Neutrophil (primary cell): ENCODE results near the gene UMOD.

ENCODE experiments used
- H3K27ac ChIP-seq: fragments of 200-600 bp; sonication (generic); 2 replicates; pipeline ENCODE4 v1.5.1; 2016; ENCODE audit warnings: mild to moderate bottlenecking, moderate library complexity
- H3K27me3 ChIP-seq: fragments of 200-600 bp; sonication (generic); 2 replicates; pipeline ENCODE4 v1.6.0; 2016; ENCODE audit warnings: mild to moderate bottlenecking
- H3K36me3 ChIP-seq: fragments of 200-600 bp; sonication (generic); 2 replicates; pipeline ENCODE4 v1.5.1; 2017
- H3K4me1 ChIP-seq, 2 experiments: fragments of 200-600 bp in 1 of 2; sonication (generic) in 1 of 2; 1 replicate in 1 of 2; 2 replicates in 1 of 2; pipeline versions ENCODE4 v1.5.1 to v1.6.1; 2013 to 2016; ENCODE audit warnings: low read depth in 1 of 2, low read length in 1 of 2, mild to moderate bottlenecking in 1 of 2, moderate library complexity in 1 of 2; ENCODE audit not compliant: control insufficient read depth in 1 of 2, insufficient read depth in 1 of 2
- H3K4me3 ChIP-seq, 2 experiments: fragments of 200-600 bp in 1 of 2; sonication (generic) in 1 of 2; 1 replicate in 1 of 2; 2 replicates in 1 of 2; pipeline ENCODE4 v1.5.1; 2013 to 2016; ENCODE audit warnings: low read depth in 1 of 2, low read length in 1 of 2, mild to moderate bottlenecking in 1 of 2, moderate library complexity in 1 of 2
- H3K9me3 ChIP-seq: fragments of 200-600 bp; sonication (generic); 2 replicates; pipeline ENCODE4 v1.5.1; 2016
- TF ChIP-seq, protein P1 (sequence below): fragments of 200-600 bp; sonication (generic); IDR thresholded peaks from 2 replicates; pipeline ENCODE4 v1.5.1; 2016; ENCODE audit warnings: antibody characterized with exemption

Gene UMOD

GRCh38 chr16:20320592-20320991, 31.9 kb downstream of the UMOD start:
- Histone ChIP-seq H3K9me3 (no peaks in the 10 kb centered on the region), H3K4me1 (no peaks in the 10 kb centered on the region), H3K27ac (no peak overlapping the region), H3K27me3 (no peaks in the 10 kb centered on the region), H3K4me3 (no peak overlapping the region), H3K36me3 (no peaks in the 10 kb centered on the region)
- TF ChIP-seq, protein P1, sequence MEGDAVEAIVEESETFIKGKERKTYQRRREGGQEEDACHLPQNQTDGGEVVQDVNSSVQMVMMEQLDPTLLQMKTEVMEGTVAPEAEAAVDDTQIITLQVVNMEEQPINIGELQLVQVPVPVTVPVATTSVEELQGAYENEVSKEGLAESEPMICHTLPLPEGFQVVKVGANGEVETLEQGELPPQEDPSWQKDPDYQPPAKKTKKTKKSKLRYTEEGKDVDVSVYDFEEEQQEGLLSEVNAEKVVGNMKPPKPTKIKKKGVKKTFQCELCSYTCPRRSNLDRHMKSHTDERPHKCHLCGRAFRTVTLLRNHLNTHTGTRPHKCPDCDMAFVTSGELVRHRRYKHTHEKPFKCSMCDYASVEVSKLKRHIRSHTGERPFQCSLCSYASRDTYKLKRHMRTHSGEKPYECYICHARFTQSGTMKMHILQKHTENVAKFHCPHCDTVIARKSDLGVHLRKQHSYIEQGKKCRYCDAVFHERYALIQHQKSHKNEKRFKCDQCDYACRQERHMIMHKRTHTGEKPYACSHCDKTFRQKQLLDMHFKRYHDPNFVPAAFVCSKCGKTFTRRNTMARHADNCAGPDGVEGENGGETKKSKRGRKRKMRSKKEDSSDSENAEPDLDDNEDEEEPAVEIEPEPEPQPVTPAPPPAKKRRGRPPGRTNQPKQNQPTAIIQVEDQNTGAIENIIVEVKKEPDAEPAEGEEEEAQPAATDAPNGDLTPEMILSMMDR, result no peak

- TF ChIP-seq, protein P1, result no peak
- Histone ChIP-seq H3K4me3 (no peak overlapping the region), H3K4me1 (no peaks in the 10 kb centered on the region), H3K36me3 (no peaks in the 10 kb centered on the region), H3K9me3 (no peaks in the 10 kb centered on the region), H3K27me3 (no peaks in the 10 kb centered on the region), H3K27ac (no peak overlapping the region)
These were observed 32.3 kb downstream of the UMOD start for GRCh38 chr16:20320178-20320577.

DNA sequence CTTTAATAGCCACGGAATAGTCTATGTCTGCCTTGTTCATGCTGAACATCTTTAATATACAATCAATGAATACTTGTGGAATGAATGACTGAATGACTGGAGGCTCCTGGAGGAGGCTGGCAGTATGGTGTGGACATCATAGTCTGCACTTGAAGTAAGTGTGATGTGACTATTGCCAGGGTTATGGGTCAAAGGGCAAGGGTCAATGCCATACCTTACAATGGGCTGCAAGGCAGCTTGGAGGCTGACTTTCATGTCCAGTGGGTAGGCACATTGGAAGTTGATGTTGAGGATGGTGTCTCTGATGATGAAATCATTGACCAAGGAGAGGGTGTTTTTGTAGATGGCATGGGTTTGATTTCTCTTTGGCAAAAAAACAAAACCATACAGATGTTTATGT, 33.1 kb downstream of the UMOD start:
- no peaks in the 10 kb centered on the region for H3K9me3 ChIP-seq
- H3K27ac ChIP-seq, result no peak overlapping the region
- no peaks in the 10 kb centered on the region for H3K27me3 ChIP-seq
- H3K4me3 ChIP-seq, result no peak overlapping the region
- TF ChIP-seq, protein P1, result no peak
- H3K4me1 ChIP-seq, result no peaks in the 10 kb centered on the region
- no peaks in the 10 kb centered on the region for H3K36me3 ChIP-seq

GRCh38 chr16:20318437-20318836, 34.1 kb downstream of the UMOD start:
- H3K27ac ChIP-seq, result no peak overlapping the region
- no peak overlapping the region for H3K4me3 ChIP-seq
- H3K9me3 ChIP-seq, result no peaks in the 10 kb centered on the region
- H3K36me3 ChIP-seq, result no peaks in the 10 kb centered on the region
- H3K4me1 ChIP-seq, result no peaks in the 10 kb centered on the region
- no peaks in the 10 kb centered on the region for H3K27me3 ChIP-seq
- TF ChIP-seq, protein P1, result no peak

DNA sequence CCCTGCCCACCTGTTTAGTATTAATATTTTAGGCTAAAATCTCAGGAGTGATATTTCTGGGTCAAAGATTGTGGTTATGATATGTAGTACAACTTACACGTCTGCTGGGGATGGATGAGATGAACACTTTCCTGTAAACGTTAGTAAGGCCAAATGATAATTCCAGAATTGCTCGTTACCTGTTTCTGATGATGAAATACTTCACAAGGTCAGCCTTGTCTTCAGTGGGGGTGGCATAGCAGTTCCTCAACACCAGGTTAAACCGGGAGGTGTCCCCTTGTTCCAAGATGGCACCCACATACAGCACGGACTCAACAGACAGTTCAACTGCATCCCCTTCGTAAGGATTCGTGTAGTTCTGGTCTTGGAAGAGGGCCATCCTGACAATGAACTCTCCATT, 34.5 kb downstream of the UMOD start:
- Histone ChIP-seq H3K4me1 (no peaks in the 10 kb centered on the region), H3K27me3 (no peaks in the 10 kb centered on the region), H3K27ac (no peak overlapping the region), H3K9me3 (no peaks in the 10 kb centered on the region), H3K4me3 (no peak overlapping the region), H3K36me3 (no peaks in the 10 kb centered on the region)
- TF ChIP-seq, protein P1, result no peak

DNA sequence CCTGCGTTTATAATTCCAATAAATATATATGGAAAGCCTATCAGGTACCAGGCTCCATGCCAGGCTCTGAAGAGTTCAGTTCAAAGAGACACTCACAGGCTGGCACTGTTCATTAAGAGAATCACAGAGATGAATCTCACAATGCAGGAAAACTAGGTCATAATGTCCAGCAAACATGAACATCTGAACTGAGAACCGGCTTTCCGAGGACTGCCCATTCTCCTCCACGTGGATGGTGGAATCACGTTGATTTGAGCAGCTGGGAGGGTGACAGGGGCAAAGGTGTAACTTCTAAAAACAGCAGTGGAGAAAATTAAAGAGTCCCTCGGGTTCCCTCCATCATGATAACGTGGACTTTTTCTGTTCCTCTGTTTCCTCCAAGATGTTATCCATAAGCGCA, 35.4 kb downstream of the UMOD start:
- Histone ChIP-seq H3K27ac (no peak overlapping the region), H3K36me3 (no peaks in the 10 kb centered on the region)

More for the DNA sequence above, 35.4 kb downstream of the UMOD start:
- no peaks in the 10 kb centered on the region for H3K27me3 ChIP-seq
- H3K9me3 ChIP-seq, result no peaks in the 10 kb centered on the region
- TF ChIP-seq, protein P1, result no peak
- H3K4me3 ChIP-seq, result no peak overlapping the region
- no peaks in the 10 kb centered on the region for H3K4me1 ChIP-seq
